ENCODE data around the gene NHERF1.

Gene NHERF1

DNA sequence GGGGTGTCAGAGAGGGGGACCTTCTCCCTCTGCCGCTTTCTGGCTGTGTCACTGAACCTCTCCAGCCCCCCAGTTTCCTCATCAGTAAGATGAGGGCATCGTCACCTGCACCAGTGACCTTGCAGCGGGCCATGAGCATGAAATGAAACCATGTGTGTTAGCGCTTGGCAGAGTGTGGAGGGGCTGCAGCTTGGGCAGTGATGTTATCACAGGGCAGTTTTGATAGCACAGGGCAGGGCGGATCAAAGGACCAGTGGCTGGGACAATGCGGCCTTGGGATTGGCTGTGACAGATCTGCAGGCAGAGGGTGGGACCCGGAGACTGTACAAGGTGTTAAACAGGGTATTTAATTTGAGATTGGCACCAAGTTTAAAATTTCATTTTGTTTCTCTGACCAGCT lies 66.6 kb downstream of the NHERF1 start:
- no peak overlapping the region for H3K4me3 ChIP-seq (ENCODE audit: insufficient read depth, low read depth, low read length, poor library complexity, severe bottlenecking)
- H3K27ac ChIP-seq (ENCODE audit: insufficient read depth, low read length, poor library complexity, severe bottlenecking) = no peak overlapping the region
- H3K36me3 ChIP-seq (ENCODE audit: control insufficient read depth, insufficient read depth, low read length) = peaks cover 25% of the 10 kb centered on the region
- no peaks in the 10 kb centered on the region for H3K27me3 ChIP-seq (replicated peaks; ENCODE audit: control insufficient read depth, insufficient read depth, low read length, poor library complexity, severe bottlenecking)
- no peaks in the 10 kb centered on the region for H3K4me1 ChIP-seq (ENCODE audit: control insufficient read depth, insufficient read depth, low read length, poor library complexity, severe bottlenecking)
- DNase-seq = no peak
- no peaks in the 10 kb centered on the region for H3K9me3 ChIP-seq (ENCODE audit: control insufficient read depth, low read length)

DNA sequence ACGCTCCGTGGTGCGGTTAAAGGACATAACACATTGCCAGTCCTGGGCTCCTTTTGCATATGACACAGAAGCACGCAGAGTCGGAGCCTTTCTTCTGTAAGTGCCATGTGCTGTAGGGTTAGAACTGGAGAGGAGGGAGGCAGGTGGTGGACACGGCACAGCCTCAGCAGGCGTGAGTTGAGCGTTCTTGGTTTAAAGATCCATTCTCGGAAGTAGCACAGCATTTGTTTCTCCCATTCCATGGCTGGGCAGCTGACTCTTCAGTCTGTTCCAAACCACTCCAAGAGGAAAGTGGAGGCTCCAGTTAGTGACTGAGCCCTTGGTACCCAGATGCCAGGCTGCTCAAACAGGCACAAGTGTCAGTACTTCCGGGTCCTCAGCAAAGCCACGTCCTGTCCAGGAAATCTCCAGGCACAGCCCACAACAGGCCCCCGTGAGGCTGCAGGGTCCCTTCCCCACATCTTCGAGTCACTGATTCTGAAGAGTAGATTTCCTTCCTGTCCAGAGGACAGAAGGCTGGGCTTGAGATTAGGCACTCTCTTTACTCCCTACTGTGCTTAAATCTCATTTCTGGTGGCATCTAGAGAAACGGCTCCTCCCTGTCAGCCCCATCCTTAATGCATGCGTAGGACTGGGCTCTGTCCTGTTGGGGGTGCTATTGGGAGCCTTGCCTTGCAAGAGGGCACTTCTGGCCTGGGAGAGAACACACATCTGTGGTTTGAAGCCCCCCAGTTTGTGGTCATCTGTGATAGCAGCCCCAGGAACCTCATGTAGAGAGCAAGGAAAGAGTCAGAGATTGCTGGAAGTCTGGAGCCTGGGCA lies 67.3 kb downstream of the NHERF1 start:
- no peak for DNase-seq
- H3K36me3 ChIP-seq (ENCODE audit: control insufficient read depth, insufficient read depth, low read length) = peaks cover 29% of the 10 kb centered on the region

DNA sequence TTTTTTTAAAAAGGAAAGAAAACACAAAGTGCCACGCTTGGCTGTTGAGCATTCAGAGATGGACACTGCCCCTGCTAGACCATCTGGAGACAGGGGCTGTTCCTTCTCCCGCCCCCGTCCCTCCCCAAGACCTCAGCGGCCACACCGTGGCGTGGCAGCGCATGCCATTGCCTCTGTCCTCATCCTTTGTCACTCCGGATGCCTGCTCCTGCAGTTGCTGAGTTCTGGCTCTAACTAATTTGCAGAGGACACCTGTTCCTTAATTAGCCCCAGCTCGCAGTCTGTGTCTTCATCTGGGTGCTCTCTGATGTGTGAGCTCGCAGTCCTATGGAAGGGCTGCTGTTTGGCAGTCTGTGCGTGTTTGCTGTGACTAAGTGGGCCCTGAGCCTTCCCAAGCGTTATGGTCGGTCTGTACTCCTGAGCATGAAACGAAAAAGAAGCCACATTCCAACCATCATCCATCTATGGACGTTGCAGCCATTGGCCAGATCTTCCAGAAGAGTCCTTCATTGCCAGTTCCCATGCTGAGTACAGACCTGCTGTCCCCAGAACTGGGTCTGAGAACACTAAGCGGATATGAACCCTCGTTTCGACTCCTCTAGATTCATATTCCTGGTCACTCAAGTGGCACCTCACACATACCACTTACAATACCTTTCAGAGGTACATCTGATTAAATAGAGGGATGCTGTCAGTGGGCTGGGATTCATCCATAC lies 68.6 kb downstream of the NHERF1 start:
- no peaks in the 10 kb centered on the region for H3K27me3 ChIP-seq (replicated peaks; ENCODE audit: control insufficient read depth, insufficient read depth, low read length, poor library complexity, severe bottlenecking)
- no peak overlapping the region for H3K4me3 ChIP-seq (ENCODE audit: insufficient read depth, low read depth, low read length, poor library complexity, severe bottlenecking)
- H3K4me1 ChIP-seq (ENCODE audit: control insufficient read depth, insufficient read depth, low read length, poor library complexity, severe bottlenecking) = no peaks in the 10 kb centered on the region
- no peaks in the 10 kb centered on the region for H3K9me3 ChIP-seq (ENCODE audit: control insufficient read depth, low read length)
- no peak for DNase-seq
- peaks cover 27% of the 10 kb centered on the region for H3K36me3 ChIP-seq (ENCODE audit: control insufficient read depth, insufficient read depth, low read length)
- no peak overlapping the region for H3K27ac ChIP-seq (ENCODE audit: insufficient read depth, low read length, poor library complexity, severe bottlenecking)

More for the DNA sequence above, 67.3 kb downstream of the NHERF1 start:
- Histone ChIP-seq H3K9me3 (ENCODE audit: control insufficient read depth, low read length) (no peaks in the 10 kb centered on the region), H3K4me1 (ENCODE audit: control insufficient read depth, insufficient read depth, low read length, poor library complexity, severe bottlenecking) (no peaks in the 10 kb centered on the region), H3K27me3 (replicated peaks; ENCODE audit: control insufficient read depth, insufficient read depth, low read length, poor library complexity, severe bottlenecking) (no peaks in the 10 kb centered on the region), H3K27ac (ENCODE audit: insufficient read depth, low read length, poor library complexity, severe bottlenecking) (no peak overlapping the region), H3K4me3 (ENCODE audit: insufficient read depth, low read depth, low read length, poor library complexity, severe bottlenecking) (no peak overlapping the region)

DNA sequence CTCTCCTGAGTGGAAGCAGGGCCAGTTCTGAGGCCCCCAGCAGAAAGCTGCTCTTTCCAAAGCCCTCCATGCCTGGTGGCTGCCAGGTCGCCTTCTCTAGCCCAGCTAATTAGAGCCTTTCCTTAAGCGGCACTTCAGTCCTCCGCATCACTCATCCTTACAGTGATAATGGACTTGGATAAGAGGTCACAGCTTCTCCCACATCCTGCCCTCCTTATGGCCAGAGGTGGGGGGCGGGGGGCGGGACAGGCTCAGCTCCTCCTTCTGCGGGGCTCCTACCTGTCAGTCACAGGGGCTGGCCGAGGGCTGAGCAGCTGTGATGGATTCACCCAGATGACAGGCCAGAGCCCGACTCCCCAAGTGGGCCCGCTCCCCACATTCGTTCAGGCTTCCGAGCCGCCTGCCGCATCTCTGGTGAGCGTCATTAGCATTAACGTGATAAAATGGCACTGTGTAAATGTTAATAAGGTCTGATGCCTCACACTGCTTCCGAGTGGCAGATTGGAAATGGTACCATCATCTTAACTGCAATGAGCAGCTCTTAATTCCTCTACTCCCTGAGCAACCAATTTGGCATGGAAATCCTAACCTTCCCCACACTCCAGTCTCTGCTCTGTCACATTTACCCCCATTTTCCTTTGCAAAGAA lies 70.0 kb downstream of the NHERF1 start:
- H3K9me3 ChIP-seq (ENCODE audit: control insufficient read depth, low read length) = no peaks in the 10 kb centered on the region
- H3K4me3 ChIP-seq (ENCODE audit: insufficient read depth, low read depth, low read length, poor library complexity, severe bottlenecking) = no peak overlapping the region
- H3K27me3 ChIP-seq (replicated peaks; ENCODE audit: control insufficient read depth, insufficient read depth, low read length, poor library complexity, severe bottlenecking) = no peaks in the 10 kb centered on the region
- DNase-seq = no peak
- H3K36me3 ChIP-seq (ENCODE audit: control insufficient read depth, insufficient read depth, low read length) = peaks cover 26% of the 10 kb centered on the region
- no peaks in the 10 kb centered on the region for H3K4me1 ChIP-seq (ENCODE audit: control insufficient read depth, insufficient read depth, low read length, poor library complexity, severe bottlenecking)
- no peak overlapping the region for H3K27ac ChIP-seq (ENCODE audit: insufficient read depth, low read length, poor library complexity, severe bottlenecking)
